ENCODE measurements around the gene NSMCE1.
"Not testable (repeated sequence)": the region's sequence is repeated elsewhere in the genome, so short reads cannot be mapped to it uniquely, and the experiment has no call there.

Gene NSMCE1

DNA sequence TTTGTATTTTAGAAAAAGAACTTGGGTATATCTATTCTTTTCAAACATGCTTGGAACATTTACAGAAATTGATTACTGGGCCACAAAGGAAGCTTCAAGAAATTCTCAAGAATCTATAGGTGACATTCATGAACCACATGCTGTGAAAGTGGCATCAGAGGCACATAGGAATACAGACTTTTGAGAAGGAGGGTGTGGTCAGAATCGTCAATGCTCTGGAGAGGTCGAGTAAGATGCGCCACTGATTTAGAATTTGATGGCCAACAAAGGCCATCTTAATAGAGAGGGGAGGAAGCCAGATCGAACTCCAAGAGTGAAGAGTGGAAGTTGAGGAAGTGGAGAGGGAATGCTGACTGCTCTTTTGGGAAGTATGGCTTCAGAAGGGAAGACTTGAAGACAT is 3.5 kb upstream of the NSMCE1 start:
- DNase-seq (ENCODE audit: low read depth), result no peak

DNA sequence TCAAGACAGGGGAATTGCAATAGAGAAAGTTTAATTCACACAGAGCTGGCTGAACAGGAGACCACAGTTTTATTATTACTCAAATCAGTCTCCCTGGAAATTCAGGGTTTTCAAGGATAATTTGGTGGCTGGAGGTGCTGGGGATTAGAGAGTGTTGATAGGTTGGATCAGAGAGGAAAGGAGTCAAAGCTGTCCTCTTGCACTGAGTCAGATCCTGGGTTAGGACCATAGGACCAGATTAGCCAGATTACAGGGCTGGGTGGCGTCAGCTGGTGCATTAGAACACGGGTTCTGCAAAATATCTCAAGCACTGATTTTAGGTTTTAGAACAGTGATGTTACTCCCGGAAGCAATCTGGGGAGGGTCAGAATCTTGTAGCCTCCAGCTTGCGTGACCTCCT is 1.8 kb upstream of the NSMCE1 start:
- DNase-seq (ENCODE audit: low read depth), result no peak

DNA sequence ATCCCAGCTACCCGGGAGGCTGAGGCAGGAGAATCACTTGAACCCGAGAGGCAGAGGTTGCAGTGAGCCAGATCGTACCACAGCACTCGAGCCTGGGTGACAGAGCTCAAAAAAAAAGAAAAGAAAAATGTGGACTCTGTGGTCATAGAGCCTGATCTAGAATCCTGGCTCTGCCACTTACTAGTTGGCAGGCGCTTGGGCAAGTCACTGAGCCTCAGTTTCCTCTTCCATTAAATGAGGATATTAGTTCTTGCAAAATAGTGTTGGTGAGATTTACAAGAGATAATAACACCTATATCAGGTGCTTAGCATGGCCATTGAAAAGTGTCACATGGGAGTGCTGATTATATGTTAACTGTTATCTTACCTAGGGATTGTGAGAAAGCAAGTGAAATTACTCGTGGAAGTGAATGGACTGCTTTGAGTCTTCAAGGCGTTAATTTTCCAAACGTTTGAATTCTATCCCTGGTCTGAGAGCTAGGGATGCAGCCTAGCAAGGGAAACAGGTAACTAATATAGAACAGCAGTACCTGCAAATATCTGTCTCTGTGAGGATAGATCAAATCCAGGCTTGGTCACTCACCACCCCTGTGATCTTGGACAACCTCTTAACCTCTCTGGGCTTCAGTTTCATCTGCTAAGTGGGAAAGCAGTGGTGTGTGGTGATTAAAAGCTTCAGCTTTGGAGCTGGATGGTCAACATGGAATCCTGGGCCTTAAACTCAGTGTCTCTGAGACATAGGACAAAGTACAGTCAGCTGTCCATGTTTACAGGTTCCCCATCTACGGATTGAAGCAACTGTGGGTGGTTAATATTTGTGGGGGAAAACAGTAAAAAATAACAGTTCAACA is 953 bp upstream of the NSMCE1 start:
- DNase-seq (ENCODE audit: low read depth), result no peak

DNA sequence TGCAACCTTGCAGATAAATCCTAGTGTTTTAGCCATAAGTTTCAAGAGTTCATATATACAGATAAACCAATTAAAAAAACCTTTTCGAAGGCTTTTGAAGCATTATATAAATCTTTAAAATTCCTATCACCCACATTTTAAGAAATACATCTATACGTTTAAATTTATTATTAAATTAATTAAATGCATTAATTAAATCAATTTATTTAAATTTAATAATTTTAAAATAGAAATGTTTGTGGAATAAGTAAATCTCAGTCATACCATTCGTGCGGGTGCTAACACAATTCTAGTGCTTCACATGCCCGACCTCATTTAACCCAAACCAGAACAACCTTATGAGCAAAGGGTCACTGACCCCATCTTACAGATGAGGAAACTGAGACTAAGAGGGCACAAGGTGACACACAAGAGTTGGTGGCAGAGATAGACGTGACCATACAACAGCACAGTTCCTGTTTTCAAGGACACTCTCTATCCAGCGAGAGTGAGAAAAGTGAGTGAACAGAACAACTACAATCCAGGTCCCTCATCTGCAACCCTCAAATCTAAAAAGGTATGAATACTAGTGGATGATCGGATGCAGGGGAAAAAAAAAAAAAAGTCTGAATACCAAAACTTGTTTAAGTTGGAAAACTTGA is 1.4 kb downstream of the NSMCE1 start:
- DNase-seq (ENCODE audit: low read depth), result no peak

DNA sequence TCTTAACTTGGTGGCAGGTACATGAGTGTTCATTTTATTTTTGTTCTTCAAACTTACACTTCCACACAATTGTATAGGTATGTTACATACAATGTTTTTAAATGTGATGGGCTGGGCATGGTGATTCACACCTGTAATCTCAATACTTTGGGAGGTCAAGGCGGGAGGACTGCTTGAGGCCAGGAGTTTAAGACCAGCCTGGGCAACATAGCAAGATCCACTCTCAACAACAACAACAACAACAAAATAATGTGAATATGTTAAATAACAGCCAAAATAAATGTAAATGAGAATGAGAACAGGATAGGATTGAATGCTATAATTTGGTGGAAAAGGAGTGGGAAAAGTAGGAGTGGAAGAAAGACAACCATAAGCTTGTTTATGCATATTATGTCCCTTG is 2.6 kb downstream of the NSMCE1 start:
- no peak for DNase-seq (ENCODE audit: low read depth)

DNA sequence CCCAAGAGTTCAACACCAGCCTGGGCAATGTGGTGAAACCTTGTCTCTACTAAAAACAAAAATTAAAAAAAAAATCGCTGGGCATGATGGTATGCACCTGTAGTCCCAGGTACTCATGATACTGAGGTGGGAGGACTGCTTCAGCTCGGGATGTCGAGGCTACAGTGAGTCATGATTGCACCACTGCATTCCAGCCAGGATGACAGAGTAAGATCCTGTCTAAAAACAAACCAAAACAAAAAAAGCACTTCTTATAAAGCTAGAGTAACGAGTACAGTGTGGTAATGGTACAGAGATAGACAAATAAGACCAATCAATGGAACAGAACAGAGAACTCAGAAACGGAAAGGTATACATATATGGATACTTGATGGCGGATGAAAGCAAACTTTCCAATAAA is 4.4 kb downstream of the NSMCE1 start:
- no peak for DNase-seq (ENCODE audit: low read depth)

DNA sequence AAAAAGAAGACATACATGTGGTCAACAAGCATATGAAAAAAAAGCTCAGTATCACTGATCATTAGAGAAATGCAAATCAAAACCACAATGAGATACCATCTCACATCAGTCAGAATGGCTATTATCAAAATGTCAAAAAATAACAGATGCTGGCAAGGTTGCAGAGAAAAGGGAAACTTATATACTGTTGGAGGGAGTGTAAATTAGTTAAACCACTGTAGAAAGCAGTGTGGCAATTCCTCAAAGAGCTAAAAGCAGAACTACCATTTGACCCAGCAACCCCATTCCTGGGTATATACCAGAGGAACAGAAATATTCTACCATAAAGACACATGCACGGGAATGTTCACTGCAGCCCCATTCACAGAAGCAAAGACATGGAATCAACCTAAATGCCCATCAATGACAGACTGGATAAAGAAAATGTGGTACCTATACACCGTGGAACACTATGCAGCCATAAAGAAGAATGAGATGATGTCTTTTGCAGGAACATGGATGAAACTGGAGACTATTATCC is 5.6 kb downstream of the NSMCE1 start:
- not testable (repeated sequence) for DNase-seq (ENCODE audit: low read depth)

DNA sequence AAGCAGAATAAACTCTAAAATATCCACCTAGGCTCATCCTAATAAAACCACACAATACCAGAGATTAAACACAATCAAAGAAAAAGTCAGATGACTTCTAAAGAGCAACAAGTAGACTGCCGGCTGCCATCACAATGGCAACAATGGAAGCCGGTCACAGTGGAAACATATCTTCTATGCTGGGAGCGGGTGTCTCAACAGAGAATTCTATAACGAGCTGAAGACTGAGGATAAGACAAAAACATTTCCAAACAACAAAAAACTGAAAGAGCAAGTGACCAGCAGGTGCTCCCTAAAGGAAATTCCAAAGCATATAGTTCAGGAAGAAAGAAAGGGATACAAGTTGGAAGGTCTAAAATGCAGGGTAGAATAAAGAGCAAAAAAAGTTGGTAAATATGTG is 8.9 kb downstream of the NSMCE1 start:
- no peak for DNase-seq (ENCODE audit: low read depth)

DNA sequence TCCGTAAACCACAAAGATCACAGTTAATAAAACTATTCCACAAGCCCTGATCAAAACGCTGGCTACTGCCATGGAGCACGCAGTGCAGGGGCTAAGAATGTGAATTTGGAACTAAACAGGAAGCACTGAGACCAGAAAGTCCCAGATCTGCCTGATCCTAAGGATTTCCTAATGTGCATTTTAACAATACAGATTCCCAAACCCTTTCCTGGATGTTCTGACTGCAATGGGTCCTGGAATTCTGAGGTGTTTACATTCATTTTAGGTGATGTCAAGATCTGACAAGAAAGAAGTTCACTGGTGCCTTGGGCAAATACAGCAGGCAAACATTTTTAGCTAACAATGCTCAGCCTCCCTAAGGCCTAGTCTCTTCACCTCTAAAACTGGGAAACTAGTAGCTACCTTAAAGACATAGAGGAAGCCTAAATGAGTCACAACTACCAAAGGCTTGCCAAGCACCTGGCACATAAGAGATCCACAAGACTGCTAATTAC is 10.3 kb downstream of the NSMCE1 start:
- DNase-seq (ENCODE audit: low read depth), result no peak

DNA sequence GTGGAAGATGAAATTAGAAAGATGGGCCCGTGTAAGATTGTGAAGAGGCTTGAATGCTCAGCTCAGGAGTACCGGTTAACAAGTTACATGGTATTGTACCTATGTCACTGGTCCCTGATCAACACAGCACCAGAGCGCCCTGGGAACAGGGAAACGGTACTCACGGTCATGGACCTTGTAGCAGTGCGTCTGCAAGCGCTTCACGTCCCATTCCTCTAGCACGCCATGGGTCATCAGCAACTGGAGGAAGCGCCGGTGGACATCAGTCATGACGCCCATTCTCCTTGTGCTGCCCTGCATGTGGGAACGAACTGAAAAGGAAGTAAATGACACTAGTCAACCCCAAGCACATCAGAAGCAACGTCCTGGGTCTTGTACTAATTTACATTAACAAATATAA is 11.3 kb downstream of the NSMCE1 start:
- no peak for DNase-seq (ENCODE audit: low read depth)

DNA sequence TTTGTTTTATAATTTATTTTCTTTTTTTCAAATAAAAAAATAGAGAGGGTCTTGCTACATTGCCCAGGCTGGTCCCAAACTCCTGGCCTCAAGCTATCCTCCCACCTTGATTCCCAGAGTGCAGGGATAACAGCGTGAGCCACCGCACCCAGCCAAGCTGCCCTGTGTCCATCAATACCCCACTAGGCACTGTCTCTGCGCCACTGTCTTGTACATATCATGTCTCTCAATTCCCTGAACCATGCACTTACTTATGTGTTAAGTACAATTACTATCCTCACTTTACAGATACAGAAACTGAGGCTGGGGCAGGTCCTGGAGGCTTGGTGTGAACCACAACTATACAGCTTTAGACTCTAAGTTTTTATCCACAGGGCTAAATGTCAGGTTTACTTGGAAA is 11.7 kb downstream of the NSMCE1 start:
- DNase-seq (ENCODE audit: low read depth), result no peak

DNA sequence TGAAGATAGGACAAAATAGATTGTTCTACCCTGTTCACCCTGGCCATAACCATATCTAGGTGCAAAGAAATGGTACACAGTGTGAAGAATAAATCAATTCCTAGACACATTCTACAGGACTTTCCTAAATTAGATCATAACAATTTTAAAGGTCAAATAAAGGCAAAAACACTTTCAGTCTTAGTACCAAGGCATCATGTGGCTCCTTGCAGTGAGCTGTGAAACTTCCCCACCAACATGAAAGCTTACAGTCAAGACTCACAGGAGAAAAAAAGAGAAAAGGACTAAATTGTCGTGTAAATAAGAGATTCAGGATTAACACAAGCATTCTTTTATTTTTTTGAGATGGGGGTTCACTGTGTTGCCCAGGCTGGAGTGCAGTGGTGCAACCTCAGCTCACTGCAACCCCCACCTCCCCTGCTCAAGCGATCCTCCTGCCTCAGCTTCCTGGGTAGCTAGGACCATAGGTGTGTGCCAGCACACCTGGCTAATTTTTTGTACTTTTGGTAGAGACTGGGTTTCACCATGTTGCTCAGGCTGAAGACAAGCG is 14.2 kb downstream of the NSMCE1 start:
- no peak for DNase-seq (ENCODE audit: low read depth)

DNA sequence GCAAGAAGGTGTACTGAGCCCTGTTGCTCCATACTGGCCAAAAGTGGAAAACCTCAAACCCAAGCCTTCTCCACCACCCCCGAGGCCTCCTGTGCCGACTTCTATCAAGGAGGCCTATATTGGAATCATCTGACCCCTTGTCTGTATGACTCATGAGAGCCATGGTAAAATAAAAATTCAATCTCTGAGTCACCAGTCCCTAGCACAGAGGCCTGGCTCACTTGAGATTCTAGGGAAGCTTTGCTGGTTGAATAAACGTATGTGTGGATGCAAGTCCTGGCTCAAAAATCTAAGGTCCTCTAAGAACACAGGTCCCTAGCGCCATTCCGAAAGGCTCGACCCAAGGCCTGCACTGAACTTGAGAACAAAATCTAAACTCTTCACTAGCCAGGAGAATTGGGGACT is 15.0 kb downstream of the NSMCE1 start:
- DNase-seq (ENCODE audit: low read depth), result no peak

DNA sequence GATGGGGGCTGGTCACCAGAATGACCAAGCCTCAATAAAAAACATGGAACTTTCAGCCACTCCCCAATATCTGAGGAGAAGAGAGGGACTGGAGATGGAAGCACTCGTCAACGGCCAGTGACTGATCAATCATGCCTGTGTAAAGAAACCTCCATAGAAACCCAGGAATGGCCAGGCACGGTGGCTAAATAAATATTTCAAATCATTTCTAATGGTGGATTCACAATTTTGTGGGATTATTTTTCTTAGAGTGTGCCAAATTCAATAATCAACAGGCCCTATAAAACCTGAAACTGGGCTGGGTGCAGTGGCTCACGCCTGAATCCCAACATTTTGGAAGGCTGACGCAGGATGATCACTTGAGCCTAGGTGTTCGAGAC is 16.4 kb downstream of the NSMCE1 start:
- no peak for DNase-seq (ENCODE audit: low read depth)

DNA sequence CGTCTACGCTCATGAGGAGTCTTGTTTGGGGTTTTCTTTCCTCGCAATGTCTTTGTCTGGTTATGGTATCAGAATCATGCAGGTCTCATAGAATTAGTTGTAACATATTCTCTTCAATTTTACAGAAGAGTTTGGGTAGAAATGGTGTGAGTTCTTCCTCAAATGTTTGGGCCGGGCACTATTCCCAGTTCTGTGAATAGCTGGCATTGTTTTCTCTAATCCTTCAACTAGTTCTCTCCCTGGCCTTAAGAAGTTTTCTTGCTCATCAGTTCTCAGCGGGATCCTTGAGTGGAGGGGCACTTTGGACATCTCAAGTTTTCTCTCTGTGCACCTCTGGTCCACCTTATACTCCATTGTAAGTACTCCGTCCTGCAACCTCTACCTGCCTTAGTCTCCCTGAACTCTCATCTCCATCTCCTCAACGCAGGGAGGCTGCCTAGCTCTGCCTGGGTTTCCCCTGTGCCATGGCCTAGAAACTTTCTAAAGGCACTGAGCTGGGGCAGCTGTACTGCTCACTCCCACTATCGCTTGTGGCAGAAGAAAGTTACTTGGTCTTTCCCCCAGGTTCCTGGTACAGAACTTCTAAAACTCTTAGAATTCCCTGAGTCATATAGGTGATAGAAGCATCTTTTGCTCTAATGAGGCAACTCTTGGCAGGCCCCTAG is 16.9 kb downstream of the NSMCE1 start:
- no peak for DNase-seq (ENCODE audit: low read depth)

DNA sequence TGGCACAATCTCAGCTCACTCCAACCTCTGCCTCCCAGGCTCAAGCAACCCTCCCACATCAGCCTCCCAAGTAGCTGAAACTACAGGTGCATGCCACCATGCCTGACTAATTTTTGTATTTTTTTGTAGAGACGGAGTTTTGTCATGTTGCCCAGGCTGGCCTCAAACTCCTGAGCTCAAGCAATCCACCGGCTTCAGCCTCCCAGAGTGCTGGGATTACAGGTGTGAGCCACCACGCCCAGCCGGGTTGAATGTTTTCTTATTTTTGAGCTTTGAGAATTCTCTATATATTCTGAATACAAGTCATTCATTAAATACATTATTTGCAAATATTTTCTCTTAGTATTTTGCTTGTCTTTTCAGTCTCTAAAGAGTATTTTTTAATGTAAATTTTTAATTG is 19.7 kb downstream of the NSMCE1 start:
- DNase-seq (ENCODE audit: low read depth), result not testable (repeated sequence)

DNA sequence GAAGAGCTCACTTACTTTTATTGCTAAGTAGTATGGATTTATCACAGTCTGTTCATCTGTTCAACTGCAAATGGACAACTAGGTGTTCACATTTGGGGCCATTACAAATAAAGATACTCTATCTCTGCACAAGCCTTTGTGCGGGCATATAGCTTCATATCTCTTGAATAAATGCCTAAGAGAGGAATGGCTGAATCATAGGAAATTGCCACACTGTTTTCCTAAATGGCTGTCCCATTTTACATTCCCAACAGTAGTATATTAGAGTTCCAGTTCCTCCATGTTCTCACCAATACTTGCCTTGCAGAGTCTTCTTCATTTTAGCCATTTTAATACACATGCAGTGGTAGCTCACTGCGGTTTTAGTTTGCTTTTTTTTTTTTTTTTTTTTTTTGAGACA is 20.5 kb downstream of the NSMCE1 start:
- no peak for DNase-seq (ENCODE audit: low read depth)

DNA sequence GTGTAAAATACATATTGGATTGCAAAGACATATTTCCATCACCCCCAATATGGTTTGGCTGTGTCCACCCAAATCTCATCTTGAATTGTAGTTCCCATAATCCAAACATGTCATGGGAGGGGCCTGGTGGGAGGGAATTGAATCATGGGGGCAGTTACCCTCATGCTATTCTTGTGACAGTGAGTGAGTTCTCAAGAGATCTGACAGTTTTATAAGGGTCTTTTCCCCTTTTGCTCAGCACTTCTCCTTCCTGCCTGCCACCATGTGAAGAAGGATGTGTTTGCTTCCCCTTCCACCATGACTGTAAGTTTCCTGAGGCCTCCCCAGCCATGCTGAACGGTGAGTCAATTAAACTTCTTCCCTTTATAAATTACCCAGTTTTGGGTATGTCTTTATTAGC is 21.5 kb downstream of the NSMCE1 start:
- not testable (repeated sequence) for DNase-seq (ENCODE audit: low read depth)

DNA sequence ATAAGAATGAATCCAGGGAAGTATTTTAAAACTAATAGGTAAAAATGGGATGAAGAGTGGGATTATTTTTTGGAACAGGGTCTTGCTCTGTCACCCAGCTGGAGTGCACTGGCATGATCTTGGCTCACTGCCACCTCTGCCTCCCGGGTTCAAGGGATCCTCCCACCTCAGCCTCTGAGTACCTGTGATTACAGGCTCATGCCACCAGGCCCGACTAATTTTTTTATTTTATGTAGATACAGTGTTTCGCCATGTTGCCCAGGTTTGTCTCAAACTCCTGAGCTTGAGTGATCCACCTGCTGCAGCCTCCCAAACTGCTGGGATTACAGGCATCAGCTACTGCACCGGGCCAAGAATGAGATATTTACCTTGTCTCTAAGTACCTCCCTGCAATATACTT is 22.1 kb downstream of the NSMCE1 start:
- no peak for DNase-seq (ENCODE audit: low read depth)

DNA sequence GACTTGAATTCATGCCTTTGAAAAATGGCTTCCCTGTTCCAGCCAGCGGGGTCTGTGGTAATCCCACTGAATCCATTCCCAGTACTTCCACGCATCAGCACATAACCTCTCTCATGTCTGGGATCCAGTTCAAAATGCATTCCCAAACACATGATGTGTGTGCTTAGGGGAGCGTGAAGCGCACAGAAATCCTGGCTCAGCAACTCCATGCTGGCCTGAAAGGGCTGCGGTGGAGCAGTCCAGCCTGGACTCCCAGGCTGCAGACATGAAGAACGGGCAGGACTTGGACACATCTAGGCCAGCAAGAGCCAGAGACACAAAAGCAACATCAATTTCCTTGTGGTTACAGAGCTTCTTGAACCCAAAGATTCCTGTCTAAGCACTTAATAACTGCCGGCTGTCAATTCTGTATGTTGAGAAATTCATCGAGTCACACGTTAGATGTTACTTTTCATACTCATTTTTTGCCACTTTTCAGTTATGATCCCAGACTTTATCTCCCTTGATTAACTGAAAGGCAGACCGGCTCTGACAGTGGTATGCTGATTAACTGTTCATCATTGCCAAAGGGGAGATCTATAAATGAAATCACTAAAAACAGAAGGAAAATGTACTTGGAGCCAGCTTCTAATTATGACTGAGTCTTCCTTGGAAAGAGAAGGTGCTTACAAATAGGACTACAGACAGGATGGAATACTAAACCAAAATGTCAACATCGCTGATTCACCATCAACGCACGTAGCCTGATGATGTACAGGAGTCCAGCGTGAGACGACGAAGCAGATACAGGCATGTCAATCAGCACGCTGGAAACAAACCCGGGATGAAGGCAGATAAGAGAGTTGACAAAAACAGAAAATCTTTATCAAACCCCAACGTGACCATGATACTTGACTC is 23.0 kb downstream of the NSMCE1 start:
- no peak for DNase-seq (ENCODE audit: low read depth)

DNA sequence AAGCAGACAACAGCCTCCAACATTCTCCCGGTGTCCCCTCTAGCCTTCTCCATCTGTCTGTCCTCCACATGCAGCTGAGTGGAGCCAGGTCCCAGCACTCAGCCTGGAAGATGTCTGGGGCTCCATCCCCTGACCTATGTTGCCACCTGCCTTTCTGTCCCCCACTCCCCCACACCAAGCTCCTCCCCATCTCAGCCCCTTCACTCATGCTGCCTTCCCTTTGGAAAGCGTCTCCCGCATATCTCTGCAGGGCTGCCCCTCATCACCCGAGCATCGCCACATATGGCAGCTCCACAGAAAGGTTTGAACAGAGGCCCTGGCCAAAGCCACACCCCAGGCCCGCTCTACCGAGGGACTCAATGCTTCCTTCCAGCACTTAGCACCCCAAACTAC is 24.2 kb downstream of the NSMCE1 start:
- no peak for DNase-seq (ENCODE audit: low read depth)

All from CMK (cell line).